Lung (tissue), 12 donors: ENCODE results near the gene EML1. TPM values are rescaled to one million over a fixed set of nuclear protein-coding genes. Genes with fewer than 3 reads are reported as not detected.

ENCODE experiments used
- ATAC-seq: fragments of 200-7000 bp; cut with Tn5 transposase; one replicate; pipeline ENCODE4 v1.9.1; 2020; ENCODE audit warnings: moderate number of reproducible peaks; ENCODE audit not compliant: insufficient read depth, low FRiP score
- DNase-seq, 3 donors: peaks; one replicate each; pipeline ENCODE4 v3.0.0-alpha.2; 2013 to 2017
- H3K27ac ChIP-seq, 2 donors: one replicate each; pipeline ENCODE4 v1.5.1; 2013; ENCODE audit warnings: mild to moderate bottlenecking in 2 of 2, moderate library complexity in 2 of 2, control low read depth in 1 of 2, inconsistent platforms in 1 of 2, low read depth in 1 of 2, low read length in 1 of 2
- H3K27me3 ChIP-seq, 3 donors: one replicate each; pipeline ENCODE4 v1.5.1; 2013; ENCODE audit warnings: low read length in 2 of 3; ENCODE audit not compliant: control insufficient read depth in 3 of 3, insufficient read depth in 3 of 3
- H3K36me3 ChIP-seq, 4 donors: one replicate each; pipeline ENCODE4 v1.5.1; 2013; ENCODE audit warnings: low read length in 4 of 4, mild to moderate bottlenecking in 1 of 4, moderate library complexity in 1 of 4; ENCODE audit not compliant: control insufficient read depth in 4 of 4, insufficient read depth in 4 of 4
- H3K4me1 ChIP-seq, 5 donors: one replicate each; pipeline ENCODE4 v1.5.1; 2013; ENCODE audit warnings: low read length in 5 of 5, mild to moderate bottlenecking in 2 of 5, moderate library complexity in 1 of 5; ENCODE audit not compliant: control insufficient read depth in 5 of 5, insufficient read depth in 5 of 5
- H3K4me3 ChIP-seq: one replicate; pipeline ENCODE4 v1.5.1; 2013; ENCODE audit warnings: mild to moderate bottlenecking, control low read depth, moderate library complexity
- H3K9ac ChIP-seq, 2 donors: one replicate each; pipeline ENCODE4 v1.5.1; 2013; ENCODE audit warnings: low read length in 2 of 2, control low read depth in 1 of 2; ENCODE audit not compliant: insufficient read depth in 1 of 2
- H3K9me3 ChIP-seq, 4 donors: one replicate each; pipeline ENCODE4 v1.5.1; 2013; ENCODE audit warnings: low read length in 3 of 4, mild to moderate bottlenecking in 1 of 4, moderate library complexity in 1 of 4; ENCODE audit not compliant: control insufficient read depth in 4 of 4, insufficient read depth in 3 of 4
- CTCF ChIP-seq: IDR thresholded peaks from 2 replicates; pipeline ENCODE4 v1.5.1; 2012; ENCODE audit warnings: mild to moderate bottlenecking; ENCODE audit errors: control extremely low read depth, extremely low read depth
- WGBS, 2 donors: extraction: QIAGEN DNeasy Blood & Tissue Kit; methylation state at CpG; one replicate each; pipeline ENCODE4 v1.1.7; 2013; 5-methylcytosine and 5-hydroxymethylcytosine counted together
- polyA plus RNA-seq, 2 donors: library from polyadenylated mRNA; stranded (reverse); fragments of 200-250 nt; gene quantifications; one replicate each; pipeline ENCODE4 v1.2.1, GENCODE V29; 2013
- total RNA-seq, 2 donors: library from RNA; depleted of rRNA in 1 of 2; stranded (reverse); fragments of >200 nt in 1 of 2; gene quantifications; one replicate each; pipeline ENCODE4 v1.2.1, GENCODE V29; 2014 to 2021
- donor health status: control.
- donor health status: control.
- donor health status: Bipolar disorder and iron deficiency.
- donor health status: healthy.
- donor health status: DM: yes; HTN: yes; CAD: no.

The EML1 gene
- total and polyA plus RNA-seq, 4 donors, result 6.7 to 88.0 (median 22.8) TPM

- ATAC-seq (peak; percentile 34), DNase-seq (peak; percentile 69 to 83 (median 76))
- no peaks in the 10 kb centered on the region for H3K9me3 ChIP-seq
- no peak overlapping the region for H3K9ac ChIP-seq
- WGBS, 2 donors, result 41 to 62% methylated on average over 14 of the region's 14 CpGs
- peaks cover 0 to 20% (median 10%) of the 10 kb centered on the region in 5 donors for H3K4me1 ChIP-seq
- H3K27me3 ChIP-seq, result no peaks in the 10 kb centered on the region
- no peaks in the 10 kb centered on the region for H3K36me3 ChIP-seq
- H3K4me3 ChIP-seq, result no peak overlapping the region
- TF ChIP-seq CTCF, result no peak
- peak overlapping the region in 1 of 2 donors; percentile 47 for H3K27ac ChIP-seq
Observed at GRCh38 chr14:99838639-99839134, 45.5 kb downstream of the EML1 start.

GRCh38 chr14:99839696-99840095 is 46.5 kb downstream of the EML1 start:
- TF ChIP-seq CTCF, result no peak
- 84 to 94% methylated on average over 8 of the region's 8 CpGs for WGBS, 2 donors
- DNase-seq (no peak), ATAC-seq (no peak)
- Histone ChIP-seq H3K27me3 (no peaks in the 10 kb centered on the region), H3K27ac (no peak overlapping the region), H3K9ac (no peak overlapping the region), H3K4me3 (no peak overlapping the region), H3K36me3 (no peaks in the 10 kb centered on the region), H3K4me1 (peaks cover 0 to 20% (median 10%) of the 10 kb centered on the region in 5 donors), H3K9me3 (no peaks in the 10 kb centered on the region)

GRCh38 chr14:99840265-99840664 is 47.1 kb downstream of the EML1 start:
- DNase-seq (no peak), ATAC-seq (no peak)
- TF ChIP-seq CTCF, result no peak
- Histone ChIP-seq H3K36me3 (no peaks in the 10 kb centered on the region), H3K4me1 (peaks cover 0 to 20% (median 10%) of the 10 kb centered on the region in 5 donors), H3K9ac (no peak overlapping the region), H3K9me3 (no peaks in the 10 kb centered on the region), H3K4me3 (no peak overlapping the region), H3K27me3 (no peaks in the 10 kb centered on the region), H3K27ac (peak overlapping the region in 1 of 2 donors; percentile 7)
- 86 to 96% methylated on average over 6 of the region's 6 CpGs for WGBS, 2 donors

GRCh38 chr14:99840774-99841305 is 47.6 kb downstream of the EML1 start:
- no peaks in the 10 kb centered on the region for H3K27me3 ChIP-seq
- H3K9ac ChIP-seq, result no peak overlapping the region
- no peaks in the 10 kb centered on the region for H3K9me3 ChIP-seq
- peaks cover 0 to 20% (median 10%) of the 10 kb centered on the region in 5 donors for H3K4me1 ChIP-seq
- no peak overlapping the region for H3K4me3 ChIP-seq
- peak overlapping the region in 1 of 2 donors; percentile 59 for H3K27ac ChIP-seq
- DNase-seq (no peak), ATAC-seq (no peak)
- H3K36me3 ChIP-seq, result no peaks in the 10 kb centered on the region
- 47 to 73% methylated on average over 5 of the region's 5 CpGs for WGBS, 2 donors
- no peak for TF ChIP-seq CTCF
